Lower leg skin (tissue), 4 donors: ENCODE data around the gene PPIF. TPM values are rescaled to one million over a fixed set of nuclear protein-coding genes. Genes with fewer than 3 reads are reported as not detected.

ENCODE experiments used
- DNase-seq, 2 donors: peaks; one replicate each; pipeline ENCODE4 v3.0.0-alpha.2; 2019; ENCODE audit warnings: low spot score in 2 of 2
- H3K4me3 ChIP-seq: fragments of 200-600 bp; sonication (generic); 2 replicates; pipeline ENCODE4 v1.5.1; 2017; ENCODE audit warnings: mild to moderate bottlenecking, low read depth; ENCODE audit not compliant: poor library complexity, severe bottlenecking
- CTCF ChIP-seq, 3 donors: fragments of 450-650 bp; IDR thresholded peaks; one replicate each; pipeline ENCODE4 v1.5.1; 2016; ENCODE audit warnings: antibody characterized with exemption in 3 of 3, mild to moderate bottlenecking in 3 of 3, moderate library complexity in 2 of 3
- POLR2A ChIP-seq, 2 donors: fragments of 450-650 bp; IDR thresholded peaks; one replicate each; pipeline ENCODE4 v1.6.1; 2016 to 2017; ENCODE audit warnings: antibody characterized with exemption in 2 of 2, mild to moderate bottlenecking in 1 of 2, moderate library complexity in 1 of 2
- WGBS, 2 donors: methylation state at CpG; one replicate each; pipeline ENCODE4 v1.1.5; 2018; 5-methylcytosine and 5-hydroxymethylcytosine counted together
- intact Hi-C: fragments of 100-400 bp; cut with DNase I; formaldehyde crosslinking; loops from one replicate; pipeline ENCODE4 v1.15.0; 2023; ENCODE audit warnings: low total_unique reads
- total RNA-seq, 4 donors: library from RNA; depleted of rRNA; stranded (reverse); fragments of >200 nt; gene quantifications; one replicate each; pipeline ENCODE4 v1.1.0, GENCODE V29; 2016

PPIF gene
- total RNA-seq, 4 donors from 2014 or later, result 59.3 to 123 (median 78.3) TPM

GRCh38 chr10:79387974-79388850 lies 40.9 kb downstream of the PPIF start:
- WGBS, 2 donors, result 85 to 88% methylated on average over 9 to 10 of the region's 11 CpGs
- peak in 1 of 2 donors; percentile 62 for DNase-seq
- no peak overlapping the region for H3K4me3 ChIP-seq
- TF ChIP-seq POLR2A (IDR thresholded peaks at IDR 0.05) (no peak), CTCF (IDR thresholded peaks at IDR 0.05) (no peak)
- intact Hi-C loops, result no loop called here

GRCh38 chr10:79390057-79390456 lies 42.8 kb downstream of the PPIF start:
- H3K4me3 ChIP-seq, result no peak overlapping the region
- 94 to 95% methylated on average over 2 of the region's 2 CpGs for WGBS, 2 donors
- intact Hi-C loops, result no loop called here
- no peak for DNase-seq
- no peak for TF ChIP-seq CTCF (IDR thresholded peaks at IDR 0.05)
- TF ChIP-seq POLR2A (IDR thresholded peaks at IDR 0.05), result no peak

- no peak overlapping the region for H3K4me3 ChIP-seq
- TF ChIP-seq CTCF (IDR thresholded peaks at IDR 0.05) (no peak), POLR2A (IDR thresholded peaks at IDR 0.05) (no peak)
- intact Hi-C loops, result no loop called here
- 75 to 77% methylated on average over 15 to 16 of the region's 16 CpGs for WGBS, 2 donors
- DNase-seq, result peak in 1 of 2 donors; percentile 76
Observed at GRCh38 chr10:79390551-79391229, 43.4 kb downstream of the PPIF start.

GRCh38 chr10:79391231-79392019 lies 44.2 kb downstream of the PPIF start:
- DNase-seq, result peak in 1 of 2 donors; percentile 86
- H3K4me3 ChIP-seq, result no peak overlapping the region
- 80 to 83% methylated on average over 12 of the region's 12 CpGs for WGBS, 2 donors
- intact Hi-C loops, result no loop called here
- TF ChIP-seq CTCF (IDR thresholded peaks at IDR 0.05) (no peak), POLR2A (IDR thresholded peaks at IDR 0.05) (no peak)

GRCh38 chr10:79392020-79392398 lies 44.7 kb downstream of the PPIF start:
- peak in 1 of 2 donors; percentile 83 for DNase-seq

More at GRCh38 chr10:79392020-79392398, 44.7 kb downstream of the PPIF start:
- H3K4me3 ChIP-seq, result no peak overlapping the region
- intact Hi-C loops, result no loop called here
- 78 to 89% methylated on average over 14 of the region's 14 CpGs for WGBS, 2 donors
- TF ChIP-seq POLR2A (IDR thresholded peaks at IDR 0.05), result no peak
- TF ChIP-seq CTCF (IDR thresholded peaks at IDR 0.05), result no peak
